ENCODE results near the gene RALGPS1. TPM values are rescaled to one million over a fixed set of nuclear protein-coding genes. Genes with fewer than 3 reads are reported as not detected.

RALGPS1 gene
- polyA plus RNA-seq, 1 of the 3 experiments (the other 2 are of a cell fraction): 3.9 TPM

DNA sequence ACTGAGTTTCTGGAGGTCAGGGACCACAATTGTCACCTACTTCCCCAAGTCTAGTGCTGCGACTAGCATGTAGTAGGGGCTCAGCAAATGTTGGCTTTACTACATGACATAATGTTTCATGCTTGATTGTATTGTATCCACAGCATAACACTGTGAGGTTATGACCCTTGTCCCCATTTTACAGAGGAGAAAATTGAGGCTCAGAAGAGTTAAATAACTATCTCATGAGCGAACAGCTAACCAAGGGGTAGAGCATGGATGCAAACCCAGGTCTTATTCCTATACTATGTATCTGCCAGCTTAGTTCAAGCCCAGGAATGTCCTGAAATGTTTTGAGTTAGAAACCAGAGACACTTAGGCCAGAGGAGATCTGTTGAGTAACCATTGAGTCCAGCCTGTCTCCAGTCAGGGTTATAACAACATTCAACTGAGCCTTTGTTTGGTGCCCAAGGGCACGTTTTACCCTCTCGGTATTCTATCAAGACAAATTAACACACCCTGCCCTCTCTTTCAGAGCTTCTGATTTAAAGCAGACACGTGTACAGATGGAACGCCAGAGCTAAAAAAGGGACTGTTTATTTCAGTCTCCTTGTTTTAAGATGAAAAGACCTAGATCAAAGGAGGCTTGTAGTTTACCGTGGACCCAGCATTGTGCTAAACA is 191.4 kb downstream of the RALGPS1 start:
- ChIA-PET CTCF (interaction anchor here (0.6 to 2.9 kb wide), 5 partner anchors 9 to 224 kb away, joined by 3 to 11 read pairs (median 4); no protein-coding TSS in a partner anchor), POLR2A (interaction anchor here (0.8 to 1.8 kb wide), 2 partner anchors 17 to 23 kb away, joined by 3 to 10 read pairs; partner anchors contain the start of gene ANGPTL2)
- Histone ChIP-seq H3K9me3 (no peaks in the 10 kb centered on the region), H3F3A (replicated peaks; ENCODE audit: insufficient read depth) (no peaks in the 10 kb centered on the region), H3K4me2 (no peak overlapping the region), H3K27ac (ENCODE audit: low read depth in 2 of 2, low read length in 1 of 2) (peak overlapping the region in 1 of 2 experiments; percentile 56; a peak in 2 of 4 replicates), H4K20me1 (ENCODE audit: insufficient read depth) (no peaks in the 10 kb centered on the region), H3K27me3 (ENCODE audit: insufficient read depth) (no peaks in the 10 kb centered on the region), H3K79me2 (ENCODE audit: insufficient read depth) (no peaks in the 10 kb centered on the region), H3K4me3 (ENCODE audit: low read depth in 2 of 2, low read length in 1 of 2) (no peak overlapping the region), H2AFZ (ENCODE audit: low read depth) (no peak overlapping the region), H3K9ac (no peak overlapping the region), H3K36me3 (replicated peaks in 1 of 2; ENCODE audit: control insufficient read depth in 1 of 2, insufficient read depth in 2 of 2, low read length in 1 of 2) (peaks cover 0 to 13% of the 10 kb centered on the region in 2 experiments), H3K9me2 (no peaks in the 10 kb centered on the region), H3K4me1 (ENCODE audit: control insufficient read depth in 1 of 2, insufficient read depth in 2 of 2, low read depth in 1 of 2, low read length in 1 of 2) (peaks cover 0 to 32% of the 10 kb centered on the region in 2 experiments; a peak in 2 of 4 replicates)
- peak; percentile 83; the same call in 1 of the 2 replicates for TF ChIP-seq RCOR1 (IDR thresholded peaks at IDR 0.05; ENCODE audit: low read length)
- TF ChIP-seq GATA2 (CRISPR knock-in tag; IDR thresholded peaks at IDR 0.05): peak; percentile 24; the same call in 1 of the 2 replicates
- TF ChIP-seq EP300 (IDR thresholded peaks at IDR 0.05; ENCODE audit: borderline replicate concordance in 1 of 2, low read depth in 1 of 2, low read length in 1 of 2): peak in 1 of 2 experiments; percentile 84; a peak in 2 of 4 replicates
- TF ChIP-seq TAF1 (IDR thresholded peaks at IDR 0.05; ENCODE audit: borderline replicate concordance, low read depth, low read length): no peak
- peak; percentile 58 for TF ChIP-seq FOXJ3 (CRISPR knock-in tag; IDR thresholded peaks at IDR 0.05)
- TF ChIP-seq TCF12 (IDR thresholded peaks at IDR 0.05): 0 out of 2 replicates have a peak, but pooled peaks have one; percentile 5
- TF ChIP-seq RFX5 (IDR thresholded peaks at IDR 0.05; ENCODE audit: low read length): no peak
- TF ChIP-seq MXI1 (IDR thresholded peaks at IDR 0.05; ENCODE audit: low read depth, low read length): peak; percentile 78
- TF ChIP-seq FOSL2 (IDR thresholded peaks at IDR 0.05; ENCODE audit: borderline replicate concordance, low read depth): no peak
- no peak for TF ChIP-seq MEF2A (IDR thresholded peaks at IDR 0.05; ENCODE audit: borderline replicate concordance, low read depth)
- peak; percentile 77 for DNase-seq
- 73% methylated on average over 7 of the region's 7 CpGs for WGBS (ENCODE audit: low lambda C conversion rate)

DNA sequence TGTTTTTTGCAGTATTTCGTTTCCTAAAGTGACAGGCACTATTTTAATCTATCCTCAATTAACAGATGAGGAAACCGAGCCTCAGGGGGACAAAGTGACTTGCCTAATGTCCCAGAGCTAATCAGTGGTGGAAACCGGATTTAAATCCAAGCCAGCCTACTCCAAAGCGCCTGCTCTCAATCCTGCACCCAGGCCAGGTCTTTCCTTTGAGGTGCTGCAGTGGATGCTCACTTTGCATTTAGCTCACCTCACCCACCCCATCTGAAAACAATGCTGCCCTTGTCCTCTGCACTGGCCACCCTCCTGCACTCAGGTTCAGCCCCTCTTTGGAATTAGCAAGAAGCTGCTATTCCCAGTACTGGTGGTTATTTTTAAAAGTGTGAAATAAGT is 191.9 kb downstream of the RALGPS1 start:
- Histone ChIP-seq H3K4me2 (no peak overlapping the region), H3K4me3 (ENCODE audit: low read depth in 2 of 2, low read length in 1 of 2) (no peak overlapping the region), H3K27ac (ENCODE audit: low read depth in 2 of 2, low read length in 1 of 2) (peak overlapping the region in 1 of 2 experiments; percentile 56; a peak in 1 of 4 replicates), H3K9me2 (no peaks in the 10 kb centered on the region), H4K20me1 (ENCODE audit: insufficient read depth) (no peaks in the 10 kb centered on the region), H3K79me2 (ENCODE audit: insufficient read depth) (no peaks in the 10 kb centered on the region), H3K4me1 (ENCODE audit: control insufficient read depth in 1 of 2, insufficient read depth in 2 of 2, low read depth in 1 of 2, low read length in 1 of 2) (peaks cover 0 to 32% of the 10 kb centered on the region in 2 experiments; a peak in 2 of 4 replicates), H3K9ac (no peak overlapping the region), H3K36me3 (replicated peaks in 1 of 2; ENCODE audit: control insufficient read depth in 1 of 2, insufficient read depth in 2 of 2, low read length in 1 of 2) (peaks cover 0 to 11% of the 10 kb centered on the region in 2 experiments), H3F3A (replicated peaks; ENCODE audit: insufficient read depth) (no peaks in the 10 kb centered on the region), H3K9me3 (no peaks in the 10 kb centered on the region), H2AFZ (ENCODE audit: low read depth) (no peak overlapping the region), H3K27me3 (ENCODE audit: insufficient read depth) (no peaks in the 10 kb centered on the region)
- ChIA-PET CTCF (interaction anchor here (0.6 to 1.6 kb wide), 7 partner anchors 18 to 224 kb away, joined by 3 to 4 read pairs (median 3); no protein-coding TSS in a partner anchor), POLR2A (interaction anchor here (0.8 to 1.8 kb wide), 2 partner anchors 17 to 23 kb away, joined by 3 to 10 read pairs; partner anchors contain the start of gene ANGPTL2)
- DNase-seq: peak; percentile 66
- no peak for TF ChIP-seq GABPA (IDR thresholded peaks at IDR 0.05; ENCODE audit: low read depth)
- 69% methylated on average over 4 of the region's 4 CpGs for WGBS (ENCODE audit: low lambda C conversion rate)
